GM19438 (cell line): Measurements from ENCODE around the gene CFAP73.
"Not testable (repeated sequence)": the region's sequence is repeated elsewhere in the genome, so short reads cannot be mapped to it uniquely, and the experiment has no call there.

Experiments
- ATAC-seq: cut with Tn5 transposase; IDR thresholded peaks from one replicate; pipeline ENCODE4 v1.9.1; 2021; ENCODE audit warnings: low read depth; ENCODE audit not compliant: unreplicated experiment

Gene CFAP73

GRCh38 chr12:113149361-113150150, at the start of gene CFAP73:
Gene CFAP73, plus strand, starts transcription at chr12:113149724. Its CDS starts 134 bp downstream, at chr12:113149858.
- no peak for ATAC-seq

DNA sequence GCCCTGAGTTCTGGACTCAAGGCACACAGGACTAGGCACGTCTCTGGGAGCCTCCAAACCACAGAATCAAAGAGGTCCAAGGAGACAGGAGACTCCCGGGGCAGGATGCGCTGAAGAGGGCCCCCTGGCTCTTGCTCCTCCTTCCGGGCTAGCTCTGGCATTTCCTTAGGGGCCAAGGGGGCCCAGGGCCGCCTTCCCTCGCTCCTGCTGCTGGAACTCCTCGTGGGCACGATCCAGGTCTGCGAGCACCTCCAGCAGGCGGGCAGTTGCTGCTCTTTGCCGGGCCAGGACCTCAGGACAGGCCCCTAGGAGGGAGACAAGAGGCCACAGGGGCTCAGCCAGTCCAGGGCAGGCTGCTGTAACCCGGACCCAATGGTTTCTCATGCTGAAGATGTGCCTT, 49.8 kb upstream of the CFAP73 start:
- no peak for ATAC-seq

- no peak for ATAC-seq
Measured at GRCh38 chr12:113101751-113102150, 47.8 kb upstream of the CFAP73 start.

- ATAC-seq: no peak
Measured at GRCh38 chr12:113102811-113103210, 46.7 kb upstream of the CFAP73 start.

DNA sequence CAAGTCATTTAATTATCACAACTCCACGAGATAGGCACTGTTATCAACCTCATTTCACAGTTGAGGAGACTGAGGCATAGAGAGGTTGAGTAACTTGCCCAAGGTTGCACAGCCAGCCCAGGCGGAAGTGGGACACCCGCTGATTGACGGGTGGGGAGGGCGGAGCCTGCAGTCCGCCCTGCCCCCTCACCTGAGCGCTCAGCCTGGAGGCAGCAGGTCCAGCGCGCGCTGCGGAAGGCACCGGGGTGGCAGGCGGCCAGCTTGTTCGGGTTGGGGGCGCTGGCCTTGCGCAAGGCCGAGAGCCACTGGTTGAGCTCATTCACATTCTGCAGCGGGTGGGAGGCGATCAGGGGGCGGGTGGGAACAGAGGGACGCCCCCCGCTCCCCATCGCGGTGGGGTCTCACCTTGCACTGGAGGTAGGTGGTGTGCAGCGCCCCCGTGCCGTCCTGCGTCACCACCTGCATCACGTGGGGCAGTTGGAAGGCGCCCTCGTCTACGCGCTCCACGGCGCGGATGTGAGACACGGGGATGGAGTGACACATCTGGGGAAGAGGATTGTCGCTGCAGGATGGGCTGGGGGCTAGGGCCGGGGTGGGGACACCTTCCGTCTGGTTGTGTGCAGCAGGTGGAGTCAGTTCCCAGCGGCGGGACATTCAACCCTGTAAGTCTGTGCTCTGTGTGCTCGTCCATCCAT, 45.6 kb upstream of the CFAP73 start:
- no peak for ATAC-seq

DNA sequence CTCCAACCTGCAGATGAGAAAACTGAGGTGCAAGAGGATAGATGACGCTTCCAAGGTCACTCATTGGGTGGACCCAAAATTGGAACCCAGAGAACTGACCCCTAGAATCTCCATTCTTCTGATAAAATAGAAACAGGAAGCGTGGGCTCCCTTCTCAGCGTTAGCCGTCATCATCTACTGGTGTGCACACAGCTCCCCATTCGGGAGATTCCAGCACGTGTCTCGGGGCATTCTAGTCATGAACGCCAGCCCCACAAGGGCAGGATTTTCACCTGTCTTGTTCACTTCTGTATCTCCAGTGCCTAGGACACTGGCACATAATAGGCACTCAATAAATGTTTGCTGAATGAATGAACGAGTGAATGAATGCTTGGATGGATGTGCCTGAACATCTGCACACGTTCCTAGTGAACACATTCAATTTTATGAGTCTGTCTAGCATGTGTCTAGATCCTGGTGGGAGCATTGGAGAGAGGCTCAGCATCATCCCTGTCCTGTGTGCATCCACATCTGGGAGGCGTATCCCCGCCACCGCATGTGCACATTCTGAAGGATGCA, 44.5 kb upstream of the CFAP73 start:
- no peak for ATAC-seq

DNA sequence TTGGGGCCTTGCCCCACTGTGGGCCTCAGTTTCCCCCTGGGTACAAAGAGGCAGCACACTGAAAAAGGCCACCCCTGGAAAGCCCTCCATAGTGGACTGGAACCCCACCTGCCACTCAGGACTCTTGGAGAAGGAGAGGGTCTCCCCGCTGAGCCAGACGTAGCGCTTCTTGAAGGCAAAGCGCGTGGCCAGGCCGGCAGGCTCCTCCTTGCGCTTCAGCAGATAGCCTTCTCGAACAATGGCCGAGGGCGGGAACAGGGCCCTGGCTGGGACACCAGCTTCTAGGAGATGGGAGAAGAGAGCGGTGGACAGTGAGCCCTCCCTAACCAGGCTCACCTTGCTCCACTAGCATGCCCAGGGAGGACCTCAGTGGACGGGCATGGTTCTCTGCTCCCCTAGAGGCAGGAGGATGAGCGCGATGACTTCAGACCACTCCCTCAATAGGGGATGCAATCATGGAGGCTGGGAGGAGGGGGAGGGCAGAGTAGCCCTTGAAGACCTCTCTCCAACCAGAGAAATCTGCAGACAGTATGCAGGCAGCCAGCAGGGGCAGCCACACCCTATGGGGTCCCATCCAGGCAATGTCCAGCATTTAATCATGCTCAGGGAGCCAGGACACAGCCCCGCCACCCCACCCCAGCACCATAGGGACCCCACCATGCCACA, 43.8 kb upstream of the CFAP73 start:
- no peak for ATAC-seq

- no peak for ATAC-seq
Measured at GRCh38 chr12:113106361-113106760, 43.2 kb upstream of the CFAP73 start.

DNA sequence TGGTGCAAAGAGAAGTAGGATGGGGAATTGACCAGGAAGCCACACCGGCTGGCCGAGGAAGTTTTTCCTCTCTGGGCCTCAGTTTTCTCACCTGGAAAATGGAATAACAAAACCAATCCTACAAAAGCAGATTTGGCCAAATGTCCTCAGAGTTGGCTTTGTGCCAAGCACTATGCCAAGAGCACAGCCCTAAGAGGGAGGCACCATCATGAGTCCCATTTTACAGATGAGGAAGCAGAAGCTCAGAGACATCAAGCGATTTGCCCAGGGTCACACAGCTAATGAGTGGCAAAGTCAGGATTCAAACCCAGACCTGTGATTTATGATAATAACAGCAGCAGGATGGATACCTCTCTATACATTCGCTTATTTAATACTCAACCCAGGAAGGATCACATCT, 41.2 kb upstream of the CFAP73 start:
- ATAC-seq: no peak

- no peak for ATAC-seq
Measured at GRCh38 chr12:113109360-113109759, 40.2 kb upstream of the CFAP73 start.

GRCh38 chr12:113109872-113110599, 39.5 kb upstream of the CFAP73 start:
- no peak for ATAC-seq

DNA sequence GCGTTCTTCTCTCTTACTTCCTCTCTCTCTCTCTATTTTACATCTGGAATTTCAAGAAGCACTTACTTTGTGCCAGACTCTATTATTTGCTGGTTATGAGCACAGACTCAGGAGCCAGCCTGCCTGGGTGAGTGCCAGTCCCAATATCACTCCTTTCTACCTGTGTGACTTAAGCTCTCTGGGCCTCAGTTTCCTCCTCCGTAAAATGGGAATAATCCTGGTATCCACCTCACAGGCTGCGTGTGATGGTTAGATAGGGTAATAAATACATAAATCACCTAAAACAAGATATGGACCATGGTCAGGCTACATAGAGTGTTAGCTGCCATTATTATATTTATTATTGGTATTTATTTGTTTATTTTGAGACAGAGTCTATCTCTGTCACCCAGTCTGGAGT, 38.3 kb upstream of the CFAP73 start:
- ATAC-seq: no peak

DNA sequence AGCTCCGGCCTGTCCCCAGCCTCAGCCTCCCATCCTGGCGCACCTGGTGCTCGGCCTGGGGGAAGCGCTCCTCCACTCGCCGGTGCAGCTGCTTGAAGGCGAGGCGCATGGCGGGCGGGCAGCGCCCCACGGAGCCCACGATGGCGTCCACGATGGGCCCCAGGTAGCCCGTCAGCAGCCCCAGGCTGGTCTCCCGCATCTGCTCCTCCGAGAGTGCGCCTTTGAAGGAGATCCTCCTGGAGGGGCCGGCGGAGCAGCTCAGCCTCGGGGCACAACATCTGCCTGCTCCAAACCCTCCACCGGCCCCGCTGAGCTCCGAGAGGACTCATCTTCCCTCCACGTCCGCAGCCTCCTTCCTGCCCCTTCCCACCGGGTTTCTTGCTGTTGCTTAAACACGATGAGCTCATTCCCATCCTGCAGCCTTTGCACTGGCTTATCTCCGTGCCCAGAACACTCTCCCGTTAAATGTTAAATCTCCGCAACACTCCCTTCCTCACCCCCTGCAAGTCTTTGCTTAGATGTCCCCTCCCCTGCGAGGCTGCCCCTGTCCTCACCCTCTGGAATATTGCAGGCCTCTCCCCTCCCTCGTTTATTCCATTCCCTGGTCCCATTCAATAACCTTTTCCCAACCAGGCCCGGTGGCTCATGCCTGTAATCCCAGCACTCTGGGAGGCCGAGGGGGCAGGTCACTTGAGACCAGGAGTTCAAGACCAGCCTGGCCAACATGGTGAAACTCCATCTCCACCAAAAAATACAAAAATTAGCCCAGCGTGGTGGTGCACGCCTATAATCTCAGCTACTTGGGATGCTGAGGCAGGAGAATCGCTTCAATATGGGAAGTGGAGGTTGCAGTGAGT, 37.3 kb upstream of the CFAP73 start:
- ATAC-seq: no peak

DNA sequence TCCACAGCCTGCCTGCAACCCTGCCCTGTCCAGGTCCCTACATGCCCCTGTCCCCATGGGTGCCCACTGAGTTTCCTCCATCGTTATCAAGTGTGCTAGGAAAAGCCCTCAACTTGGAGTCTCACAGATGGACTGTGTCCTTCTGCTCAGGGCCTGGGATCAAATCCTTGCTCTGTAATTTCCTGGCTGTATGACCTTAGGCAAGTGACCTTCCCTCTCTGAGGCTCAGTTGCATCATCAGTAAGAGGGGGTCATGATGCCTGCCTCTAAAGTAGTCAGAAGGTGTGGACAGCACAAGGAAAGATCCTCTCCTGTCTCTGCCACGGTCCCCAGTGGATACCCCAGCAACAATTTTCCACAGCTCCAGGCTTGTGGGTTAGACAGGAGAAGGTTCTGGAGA, 36.1 kb upstream of the CFAP73 start:
- no peak for ATAC-seq

GRCh38 chr12:113114447-113115178, 34.9 kb upstream of the CFAP73 start:
- ATAC-seq: no peak

DNA sequence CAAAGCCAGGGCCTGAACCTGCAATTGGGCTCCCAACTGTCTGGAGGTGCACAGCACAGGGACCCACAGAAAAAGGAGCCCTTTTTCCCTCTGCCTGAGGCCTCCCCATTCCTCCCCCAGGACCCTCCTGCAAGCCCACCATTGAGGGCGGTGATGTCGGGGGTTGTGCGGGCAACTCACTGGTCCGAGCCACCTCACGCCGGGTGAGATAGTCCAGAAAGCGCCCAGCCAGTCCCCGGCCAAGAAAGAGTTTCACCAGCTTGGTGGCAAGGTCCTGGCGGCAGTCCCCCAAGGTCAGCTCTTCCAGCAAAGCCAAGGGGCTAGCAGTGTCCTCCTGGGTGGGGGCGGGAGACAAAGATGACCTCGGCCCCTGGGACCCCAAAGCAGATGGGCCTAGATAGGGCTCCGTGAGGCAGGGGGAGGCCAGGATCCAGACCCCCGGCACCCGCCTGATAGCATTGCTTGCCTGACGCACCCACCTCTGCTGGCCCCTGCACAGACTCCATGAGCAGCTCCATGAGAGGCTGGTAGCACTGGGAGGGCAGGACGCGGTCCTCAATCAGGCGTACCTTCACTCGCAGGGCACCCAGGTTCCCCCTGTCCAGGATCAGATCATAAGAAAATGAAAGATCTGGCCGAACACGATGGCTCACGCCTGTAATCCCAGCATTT, 33.9 kb upstream of the CFAP73 start:
- no peak for ATAC-seq

DNA sequence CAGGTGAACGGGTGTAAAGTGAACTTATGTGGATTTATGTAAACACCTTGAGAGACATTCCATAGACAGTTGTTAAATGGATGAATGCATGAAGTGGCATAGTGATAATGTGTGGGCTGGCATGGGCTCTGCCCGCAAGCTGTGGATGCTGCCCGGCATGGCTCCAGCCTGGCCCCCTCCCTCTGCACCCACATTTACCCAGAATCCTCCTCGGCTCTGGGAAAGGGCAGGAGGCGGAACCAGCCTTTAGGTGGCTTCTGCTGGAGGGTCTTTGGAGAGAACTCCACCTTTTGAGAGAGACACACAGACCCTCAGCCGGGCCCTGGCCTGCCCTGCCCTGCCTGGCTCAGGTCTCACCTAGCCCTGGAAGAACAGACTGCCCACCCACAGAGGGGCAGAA, 32.6 kb upstream of the CFAP73 start:
- ATAC-seq: no peak

DNA sequence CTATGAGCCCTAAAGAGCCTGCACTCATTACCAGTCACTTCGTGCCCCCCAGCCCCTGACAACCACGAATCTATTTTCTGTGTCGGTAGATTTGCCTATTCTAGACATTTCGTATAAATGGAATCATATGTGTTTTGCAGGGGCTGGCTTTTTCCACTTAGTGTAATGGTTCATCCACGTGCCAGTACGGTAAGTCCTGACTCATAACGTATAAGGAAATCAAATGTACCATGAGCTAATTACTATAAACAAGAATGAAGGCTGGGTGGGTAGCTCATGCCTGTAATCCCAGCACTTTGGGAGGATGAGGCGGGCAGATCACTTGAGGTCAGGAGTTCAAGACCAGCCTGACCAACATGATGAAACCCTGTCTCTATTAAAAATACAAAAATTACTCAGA, 31.8 kb upstream of the CFAP73 start:
- not testable (repeated sequence) for ATAC-seq
